ENCODE data around the gene GP1BA. TPM values are rescaled to one million over a fixed set of nuclear protein-coding genes. Genes with fewer than 3 reads are reported as not detected.

Gene GP1BA
- total and polyA plus RNA-seq, 10 of the 15 experiments (the other 5 are each of a cell fraction or from before 2014, with no cell fraction given), result 0.04 to 0.67 (median 0.28) TPM; not detected in 1

GRCh38 chr17:4928881-4929280 lies 3.2 kb upstream of the GP1BA start (continued):
- no peak for TF ChIP-seq ZSCAN29 (IDR thresholded peaks at IDR 0.05)
- no peak for TF ChIP-seq CEBPZ (IDR thresholded peaks at IDR 0.05; ENCODE audit: low read depth, low read length)
- no peak for TF ChIP-seq EZH2 (IDR thresholded peaks at IDR 0.05; ENCODE audit: borderline replicate concordance, control insufficient read depth, low read depth, low read length)
- no peak for TF ChIP-seq NFYB (IDR thresholded peaks at IDR 0.05; ENCODE audit: insufficient read depth, low read depth, low read length)

DNA sequence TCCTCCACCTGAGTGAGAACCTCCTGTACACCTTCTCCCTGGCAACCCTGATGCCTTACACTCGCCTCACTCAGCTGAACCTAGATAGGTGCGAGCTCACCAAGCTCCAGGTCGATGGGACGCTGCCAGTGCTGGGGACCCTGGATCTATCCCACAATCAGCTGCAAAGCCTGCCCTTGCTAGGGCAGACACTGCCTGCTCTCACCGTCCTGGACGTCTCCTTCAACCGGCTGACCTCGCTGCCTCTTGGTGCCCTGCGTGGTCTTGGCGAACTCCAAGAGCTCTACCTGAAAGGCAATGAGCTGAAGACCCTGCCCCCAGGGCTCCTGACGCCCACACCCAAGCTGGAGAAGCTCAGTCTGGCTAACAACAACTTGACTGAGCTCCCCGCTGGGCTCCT lies 679 bp downstream of the GP1BA start:
- no TSS peak for BruUV-seq (replicated peaks)
- in situ Hi-C loops (cut with MboI) (no loop called here), intact Hi-C loops (cut with micrococcal nuclease; ENCODE audit: unreplicated experiment) (no loop called here)
- Histone ChIP-seq H4K20me1 (ENCODE audit: control insufficient read depth, insufficient read depth) (no peaks in the 10 kb centered on the region), H3K4me2 (ENCODE audit: control insufficient read depth, insufficient read depth) (no peak overlapping the region), H3K36me3 (ENCODE audit: control insufficient read depth in 2 of 2, insufficient read depth in 2 of 2, low read length in 1 of 2) (peaks cover 2 to 14% of the 10 kb centered on the region in 2 experiments; a peak in 3 of 4 replicates), H3K4me1 (ENCODE audit: control insufficient read depth, insufficient read depth, low read length) (peaks cover 21% of the 10 kb centered on the region), H3K9ac (ENCODE audit: control insufficient read depth, insufficient read depth, low read length) (no peak overlapping the region), H3K27me3 (replicated peaks in 1 of 2; ENCODE audit: control insufficient read depth in 2 of 2, insufficient read depth in 2 of 2, low read length in 1 of 2) (no peaks in the 10 kb centered on the region), H3K27ac (ENCODE audit: control insufficient read depth, insufficient read depth) (no peak overlapping the region), H3K4me3 (no peak overlapping the region), H2AFZ (ENCODE audit: control insufficient read depth, low read depth, low read length) (no peak overlapping the region), H3K79me2 (ENCODE audit: control insufficient read depth, insufficient read depth, low read length) (peaks cover under 1% of the 10 kb centered on the region; the same call in 1 of the 2 replicates), H3K9me3 (replicated peaks; ENCODE audit: control insufficient read depth, insufficient read depth, low read length) (no peaks in the 10 kb centered on the region)
- ChIA-PET RAD21 (ENCODE audit: unreplicated experiment) (interaction anchor here (0.6 kb wide), 1 partner anchor 22 kb away, joined by 4 read pairs; no protein-coding TSS in a partner anchor), SMC1A (ENCODE audit: uncharacterized antibody, unreplicated experiment) (interaction anchor here (0.7 kb wide), 1 partner anchor 13 kb away, joined by 3 read pairs; no protein-coding TSS in a partner anchor), POLR2A (interaction anchor here (0.5 to 1.3 kb wide), 3 partner anchors 13 to 77 kb away, joined by 3 to 4 read pairs (median 4); partner anchors contain the start of gene SPAG7), CTCF (interaction anchor here (0.7 kb wide), 1 partner anchor 24 kb away, joined by 3 read pairs; no protein-coding TSS in a partner anchor)
- FAIRE-seq, result no peak
- ATAC-seq, result no peak
- 88% methylated on average over 12 of the region's 12 CpGs for WGBS (ENCODE audit: insufficient coverage, insufficient replicate concordance, low lambda C conversion rate, missing lambda C conversion rate)
- DNase-seq (ENCODE audit: low read depth, low spot score), result no peak
- TF ChIP-seq STAT1 (conservative IDR thresholded peaks at IDR 0.05) (no peak), BACH1 (IDR thresholded peaks at IDR 0.05; ENCODE audit: borderline replicate concordance) (no peak), POLR2A (IDR thresholded peaks at IDR 0.05; ENCODE audit: low read depth, low read length) (0 out of 2 replicates have a peak, but pooled peaks have one; percentile 33)
